ENCODE data around the gene VCPKMT.

Gene VCPKMT

GRCh38 chr14:50088731-50089130 is 27.6 kb downstream of the VCPKMT start:
- no peak for DNase-seq (ENCODE audit: extremely low read depth, low read depth)
- TF ChIP-seq CTCF (IDR thresholded peaks at IDR 0.05; ENCODE audit: low read depth, low read length, missing control alignments) = no peak

GRCh38 chr14:50088117-50088515 is 28.3 kb downstream of the VCPKMT start:
- TF ChIP-seq CTCF (IDR thresholded peaks at IDR 0.05; ENCODE audit: low read depth, low read length, missing control alignments) = no peak
- no peak overlapping the region for H3K4me3 ChIP-seq (replicated peaks; ENCODE audit: low read depth, low read length)
- DNase-seq (ENCODE audit: extremely low read depth, low read depth) = no peak

More at GRCh38 chr14:50088731-50089130, 27.6 kb downstream of the VCPKMT start:
- no peak overlapping the region for H3K4me3 ChIP-seq (replicated peaks; ENCODE audit: low read depth, low read length)

GRCh38 chr14:50087341-50088116 is 28.8 kb downstream of the VCPKMT start:
- no peak for DNase-seq (ENCODE audit: extremely low read depth, low read depth)
- no peak for TF ChIP-seq CTCF (IDR thresholded peaks at IDR 0.05; ENCODE audit: low read depth, low read length, missing control alignments)
- H3K4me3 ChIP-seq (replicated peaks; ENCODE audit: low read depth, low read length) = no peak overlapping the region

- no peak for TF ChIP-seq CTCF (IDR thresholded peaks at IDR 0.05; ENCODE audit: low read depth, low read length, missing control alignments)
- no peak overlapping the region for H3K4me3 ChIP-seq (replicated peaks; ENCODE audit: low read depth, low read length)
- DNase-seq (ENCODE audit: extremely low read depth, low read depth) = no peak
These were observed 30.1 kb downstream of the VCPKMT start for GRCh38 chr14:50086321-50086711.

GRCh38 chr14:50085570-50086320 is 30.6 kb downstream of the VCPKMT start:
- no peak for TF ChIP-seq CTCF (IDR thresholded peaks at IDR 0.05; ENCODE audit: low read depth, low read length, missing control alignments)
- no peak for DNase-seq (ENCODE audit: extremely low read depth, low read depth)
- no peak overlapping the region for H3K4me3 ChIP-seq (replicated peaks; ENCODE audit: low read depth, low read length)

GRCh38 chr14:50084666-50085065 is 31.7 kb downstream of the VCPKMT start:
- H3K4me3 ChIP-seq (replicated peaks; ENCODE audit: low read depth, low read length) = no peak overlapping the region
- no peak for TF ChIP-seq CTCF (IDR thresholded peaks at IDR 0.05; ENCODE audit: low read depth, low read length, missing control alignments)
- no peak for DNase-seq (ENCODE audit: extremely low read depth, low read depth)

Measured in HFF-Myc (cell line).